Measurements from ENCODE around the gene LRFN3. TPM values are rescaled to one million over a fixed set of nuclear protein-coding genes. Genes with fewer than 3 reads are reported as not detected.

The LRFN3 gene
- total and polyA plus RNA-seq, 10 of the 15 experiments (the other 5 are each of a cell fraction or from before 2014, with no cell fraction given) = 0.02 to 7.3 (median 2.0) TPM; not detected in 1

- Histone ChIP-seq H3K79me2 (ENCODE audit: control insufficient read depth, insufficient read depth, low read length) (no peaks in the 10 kb centered on the region), H2AFZ (ENCODE audit: control insufficient read depth, low read depth, low read length) (no peak overlapping the region), H3K27me3 (replicated peaks in 1 of 2; ENCODE audit: control insufficient read depth in 2 of 2, insufficient read depth in 2 of 2, low read length in 1 of 2) (peaks cover 0 to 2% of the 10 kb centered on the region in 2 experiments; a peak in 3 of 4 replicates), H3K9ac (ENCODE audit: control insufficient read depth, insufficient read depth, low read length) (no peak overlapping the region), H3K4me3 (no peak overlapping the region), H3K27ac (ENCODE audit: control insufficient read depth, insufficient read depth) (no peak overlapping the region), H4K20me1 (ENCODE audit: control insufficient read depth, insufficient read depth) (no peaks in the 10 kb centered on the region), H3K4me1 (ENCODE audit: control insufficient read depth, insufficient read depth, low read length) (no peaks in the 10 kb centered on the region), H3K9me3 (replicated peaks; ENCODE audit: control insufficient read depth, insufficient read depth, low read length) (no peaks in the 10 kb centered on the region), H3K36me3 (ENCODE audit: control insufficient read depth in 2 of 2, insufficient read depth in 2 of 2, low read length in 1 of 2) (no peaks in the 10 kb centered on the region), H3K4me2 (ENCODE audit: control insufficient read depth, insufficient read depth) (no peak overlapping the region)
- ATAC-seq (no peak), FAIRE-seq (no peak), DNase-seq (ENCODE audit: low read depth, low spot score) (no peak)
- 30% methylated on average over 7 of the region's 8 CpGs for WGBS (ENCODE audit: insufficient coverage, insufficient replicate concordance, low lambda C conversion rate, missing lambda C conversion rate)
- intact Hi-C loops (cut with micrococcal nuclease; ENCODE audit: unreplicated experiment) (no loop called here), in situ Hi-C loops (cut with MboI) (no loop called here)
- BruUV-seq (replicated peaks) = no TSS peak
- RAD21 ChIA-PET (ENCODE audit: unreplicated experiment) = no interaction called here
- TF ChIP-seq HSF1 (IDR thresholded peaks at IDR 0.05; ENCODE audit: low read depth, low read length) (no peak), ZNF274 (IDR thresholded peaks at IDR 0.05; ENCODE audit: insufficient read depth, insufficient read length) (no peak), ZNF217 (IDR thresholded peaks at IDR 0.05) (no peak), NKRF (conservative IDR thresholded peaks at IDR 0.05) (no peak), SMC3 (IDR thresholded peaks at IDR 0.05; ENCODE audit: borderline replicate concordance, low read length) (no peak), BMI1 (IDR thresholded peaks at IDR 0.05; ENCODE audit: borderline replicate concordance) (no peak)
- SMC1A ChIA-PET (ENCODE audit: uncharacterized antibody, unreplicated experiment) = no interaction called here
- POLR2A ChIA-PET = no interaction called here
- CTCF ChIA-PET = no interaction called here
These were observed 47.0 kb downstream of the LRFN3 start for GRCh38 chr19:35983177-35983576.

Measured in GM12878 (cell line).